ENCODE measurements around the gene INSR.
"Not testable (repeated sequence)": the region's sequence is repeated elsewhere in the genome, so short reads cannot be mapped to it uniquely, and the experiment has no call there.

INSR gene

GRCh38 chr19:7257148-7258040 is 36.8 kb downstream of the INSR start:
- no peak for DNase-seq

- no peak for DNase-seq
Measured at GRCh38 chr19:7255631-7256030, 38.6 kb downstream of the INSR start.

- no peak for DNase-seq
Measured at GRCh38 chr19:7255119-7255518, 39.1 kb downstream of the INSR start.

- no peak for DNase-seq
Measured at GRCh38 chr19:7254590-7254989, 39.6 kb downstream of the INSR start.

- no peak for DNase-seq
Measured at GRCh38 chr19:7252364-7252763, 41.9 kb downstream of the INSR start.

- no peak for DNase-seq
Measured at GRCh38 chr19:7251494-7251893, 42.7 kb downstream of the INSR start.

- no peak for DNase-seq
Measured at GRCh38 chr19:7250951-7251350, 43.3 kb downstream of the INSR start.

GRCh38 chr19:7250057-7250596 is 44.1 kb downstream of the INSR start:
- DNase-seq, result no peak

GRCh38 chr19:7247155-7247554 is 47.1 kb downstream of the INSR start:
- DNase-seq, result no peak

- DNase-seq, result no peak
Measured at GRCh38 chr19:7246601-7247000, 47.6 kb downstream of the INSR start.

- DNase-seq, result no peak
Measured at GRCh38 chr19:7242601-7243258, 51.5 kb downstream of the INSR start.

GRCh38 chr19:7238051-7238450 is 56.2 kb downstream of the INSR start:
- no peak for DNase-seq

- DNase-seq, result no peak
Measured at GRCh38 chr19:7236153-7236552, 58.1 kb downstream of the INSR start.

GRCh38 chr19:7230826-7231225 is 63.4 kb downstream of the INSR start:
- no peak for DNase-seq

GRCh38 chr19:7229735-7230134 is 64.5 kb downstream of the INSR start:
- DNase-seq, result no peak

- no peak for DNase-seq
Measured at GRCh38 chr19:7228935-7229541, 65.2 kb downstream of the INSR start.

GRCh38 chr19:7227735-7228134 is 66.5 kb downstream of the INSR start:
- no peak for DNase-seq

GRCh38 chr19:7227149-7227548 is 67.1 kb downstream of the INSR start:
- not testable (repeated sequence) for DNase-seq

GRCh38 chr19:7226739-7227138 is 67.5 kb downstream of the INSR start:
- DNase-seq, result no peak

- no peak for DNase-seq
Measured at GRCh38 chr19:7225741-7226140, 68.5 kb downstream of the INSR start.

- DNase-seq, result no peak
Measured at GRCh38 chr19:7224995-7225394, 69.2 kb downstream of the INSR start.

- no peak for DNase-seq
Measured at GRCh38 chr19:7224209-7224686, 70.0 kb downstream of the INSR start.

GRCh38 chr19:7223429-7223828 is 70.8 kb downstream of the INSR start:
- no peak for DNase-seq

GRCh38 chr19:7219056-7219455 is 75.2 kb downstream of the INSR start:
- DNase-seq, result no peak
